ENCODE measurements around the gene TREH.

TREH gene

DNA sequence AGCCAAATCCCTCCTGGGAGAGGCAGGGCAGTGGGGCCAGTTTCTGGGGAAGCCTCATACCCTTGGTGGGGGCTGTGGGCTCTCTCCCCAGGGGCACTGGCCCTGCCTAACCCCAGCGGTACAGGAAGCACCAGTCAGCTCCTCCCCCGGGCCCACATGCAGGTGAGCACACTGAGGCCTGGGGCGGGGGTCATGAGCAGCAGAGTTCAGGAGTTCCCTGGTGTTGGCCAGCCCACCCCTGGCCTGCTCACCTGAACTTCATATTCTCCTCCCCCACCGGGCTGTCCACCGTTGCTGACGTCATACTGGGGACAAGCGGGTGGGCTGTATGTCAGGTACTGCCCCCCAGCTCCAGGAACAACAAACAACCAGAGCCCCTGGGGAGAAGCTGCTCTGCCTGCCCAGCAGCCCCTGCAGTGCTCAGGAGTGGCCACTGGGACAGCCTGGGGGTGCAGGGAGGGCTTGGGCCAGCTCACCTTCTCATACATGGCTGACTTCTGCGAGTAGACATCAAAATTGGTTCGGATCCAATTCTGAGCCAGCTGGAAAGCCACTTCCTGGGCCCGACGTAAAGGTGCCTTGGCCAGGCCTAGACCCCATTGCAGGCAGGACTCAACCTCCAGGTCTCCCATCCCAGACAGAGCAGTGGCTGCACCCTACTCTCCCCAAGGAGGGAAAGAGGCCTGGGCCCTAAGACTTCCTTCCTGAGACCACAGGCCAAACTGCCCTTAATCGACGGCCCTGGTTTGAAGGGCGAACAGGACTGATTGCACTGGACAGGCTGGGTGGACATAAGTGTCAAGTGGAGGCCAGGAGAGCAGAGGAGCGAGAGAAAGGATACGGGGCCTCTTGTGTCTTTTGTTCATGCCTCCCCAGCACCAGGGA is 20.8 kb downstream of the TREH start:
- TF ChIP-seq, protein P1, sequence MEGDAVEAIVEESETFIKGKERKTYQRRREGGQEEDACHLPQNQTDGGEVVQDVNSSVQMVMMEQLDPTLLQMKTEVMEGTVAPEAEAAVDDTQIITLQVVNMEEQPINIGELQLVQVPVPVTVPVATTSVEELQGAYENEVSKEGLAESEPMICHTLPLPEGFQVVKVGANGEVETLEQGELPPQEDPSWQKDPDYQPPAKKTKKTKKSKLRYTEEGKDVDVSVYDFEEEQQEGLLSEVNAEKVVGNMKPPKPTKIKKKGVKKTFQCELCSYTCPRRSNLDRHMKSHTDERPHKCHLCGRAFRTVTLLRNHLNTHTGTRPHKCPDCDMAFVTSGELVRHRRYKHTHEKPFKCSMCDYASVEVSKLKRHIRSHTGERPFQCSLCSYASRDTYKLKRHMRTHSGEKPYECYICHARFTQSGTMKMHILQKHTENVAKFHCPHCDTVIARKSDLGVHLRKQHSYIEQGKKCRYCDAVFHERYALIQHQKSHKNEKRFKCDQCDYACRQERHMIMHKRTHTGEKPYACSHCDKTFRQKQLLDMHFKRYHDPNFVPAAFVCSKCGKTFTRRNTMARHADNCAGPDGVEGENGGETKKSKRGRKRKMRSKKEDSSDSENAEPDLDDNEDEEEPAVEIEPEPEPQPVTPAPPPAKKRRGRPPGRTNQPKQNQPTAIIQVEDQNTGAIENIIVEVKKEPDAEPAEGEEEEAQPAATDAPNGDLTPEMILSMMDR (IDR thresholded peaks at IDR 0.05; ENCODE audit: borderline replicate concordance, control extremely low read depth, extremely low read depth, insufficient read depth, missing control alignments): no peak
- in situ Hi-C loops (cut with MboI; ENCODE audit: low sequenced_read_pairs, unreplicated experiment): no loop called here
- no peak for DNase-seq (ENCODE audit: low spot score)

DNA sequence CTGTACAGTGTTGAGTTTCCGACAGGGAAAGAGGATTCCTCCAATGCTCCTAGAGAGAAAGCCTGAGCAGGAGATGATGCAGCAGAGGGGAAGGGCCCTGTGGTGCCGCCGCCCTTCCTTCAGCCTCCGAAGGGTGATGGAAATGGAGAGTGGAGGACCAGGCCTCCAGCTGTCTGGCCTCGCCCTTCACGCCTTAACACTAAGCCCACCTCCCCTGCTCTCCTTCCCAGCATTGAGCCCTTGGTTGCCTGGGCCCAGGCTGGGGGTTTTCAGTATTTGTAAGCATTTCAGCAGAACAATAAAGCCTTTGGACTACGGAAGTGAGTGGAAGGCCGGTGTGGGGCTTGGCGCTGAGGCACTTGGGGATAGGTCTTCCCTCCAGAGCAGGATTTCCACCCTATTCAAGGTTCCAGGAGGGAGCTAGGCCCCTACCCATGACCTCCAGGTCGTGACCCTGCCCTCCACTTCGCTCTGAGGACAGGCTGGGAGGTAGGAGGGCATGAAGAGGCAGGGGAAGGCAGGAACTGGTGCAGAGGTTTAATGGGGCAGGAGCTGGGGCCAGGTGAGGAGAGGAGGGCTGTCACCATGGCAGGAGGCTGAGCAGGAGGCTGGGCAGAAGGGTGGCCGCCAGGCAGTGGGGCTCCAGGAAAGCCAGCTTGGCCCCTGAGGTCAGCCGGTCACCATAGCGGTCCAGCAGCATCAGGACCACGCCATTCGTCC is 21.6 kb downstream of the TREH start:
- TF ChIP-seq, protein P1 (IDR thresholded peaks at IDR 0.05; ENCODE audit: borderline replicate concordance, control extremely low read depth, extremely low read depth, insufficient read depth, missing control alignments): no peak
- DNase-seq (ENCODE audit: low spot score): no peak
- in situ Hi-C loops (cut with MboI; ENCODE audit: low sequenced_read_pairs, unreplicated experiment): no loop called here

DNA sequence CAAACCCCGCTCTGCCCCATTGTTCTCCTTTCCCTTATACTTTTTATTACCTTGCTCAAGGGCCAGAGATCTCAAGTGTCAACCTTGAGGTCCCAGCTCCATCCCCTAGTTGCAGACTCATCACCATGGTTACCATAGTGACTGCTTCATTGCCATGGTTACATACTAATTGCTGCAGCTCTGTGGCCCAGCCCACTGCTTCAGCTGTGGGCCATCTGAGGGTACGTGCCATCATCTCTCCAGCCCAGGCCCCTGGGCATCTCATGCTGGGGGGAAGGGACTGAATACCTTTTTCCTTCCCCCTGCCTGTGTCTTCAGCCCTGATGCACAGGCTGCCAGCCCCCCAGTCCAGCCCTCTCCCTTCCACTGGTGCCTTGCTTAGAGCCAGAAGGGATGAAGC is 22.2 kb downstream of the TREH start:
- TF ChIP-seq, protein P1 (IDR thresholded peaks at IDR 0.05; ENCODE audit: borderline replicate concordance, control extremely low read depth, extremely low read depth, insufficient read depth, missing control alignments): no peak
- in situ Hi-C loops (cut with MboI; ENCODE audit: low sequenced_read_pairs, unreplicated experiment): no loop called here
- DNase-seq (ENCODE audit: low spot score): no peak

DNA sequence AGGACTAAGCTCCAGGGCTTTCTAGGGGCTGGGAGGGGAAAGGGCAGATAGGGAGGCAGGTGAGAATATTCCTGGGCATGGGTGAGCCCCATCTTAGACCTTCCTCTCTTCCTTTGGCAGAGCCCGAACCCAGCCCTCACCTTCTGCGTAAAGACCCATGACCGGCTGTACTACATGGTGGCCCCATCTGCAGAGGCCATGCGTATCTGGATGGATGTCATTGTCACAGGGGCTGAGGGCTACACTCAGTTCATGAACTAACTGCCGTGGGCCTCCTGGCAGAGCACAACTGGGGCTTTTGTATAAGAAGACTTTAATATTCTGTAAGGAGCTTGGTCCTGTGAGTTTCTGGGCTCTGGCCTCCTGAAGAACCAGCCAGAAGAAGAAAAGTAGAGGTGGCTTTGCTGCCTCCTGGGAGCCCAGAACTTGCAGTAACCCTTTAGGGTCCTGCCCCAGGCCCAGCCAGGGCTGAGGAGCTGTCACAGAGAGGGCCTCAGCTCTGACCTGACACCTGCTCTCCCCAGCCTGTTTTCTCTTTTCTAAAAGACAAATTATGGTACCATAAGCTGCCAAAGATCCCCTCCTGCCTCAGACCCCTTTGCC is 22.8 kb downstream of the TREH start:
- TF ChIP-seq, protein P1 (IDR thresholded peaks at IDR 0.05; ENCODE audit: borderline replicate concordance, control extremely low read depth, extremely low read depth, insufficient read depth, missing control alignments): no peak
- in situ Hi-C loops (cut with MboI; ENCODE audit: low sequenced_read_pairs, unreplicated experiment): no loop called here
- no peak for DNase-seq (ENCODE audit: low spot score)

DNA sequence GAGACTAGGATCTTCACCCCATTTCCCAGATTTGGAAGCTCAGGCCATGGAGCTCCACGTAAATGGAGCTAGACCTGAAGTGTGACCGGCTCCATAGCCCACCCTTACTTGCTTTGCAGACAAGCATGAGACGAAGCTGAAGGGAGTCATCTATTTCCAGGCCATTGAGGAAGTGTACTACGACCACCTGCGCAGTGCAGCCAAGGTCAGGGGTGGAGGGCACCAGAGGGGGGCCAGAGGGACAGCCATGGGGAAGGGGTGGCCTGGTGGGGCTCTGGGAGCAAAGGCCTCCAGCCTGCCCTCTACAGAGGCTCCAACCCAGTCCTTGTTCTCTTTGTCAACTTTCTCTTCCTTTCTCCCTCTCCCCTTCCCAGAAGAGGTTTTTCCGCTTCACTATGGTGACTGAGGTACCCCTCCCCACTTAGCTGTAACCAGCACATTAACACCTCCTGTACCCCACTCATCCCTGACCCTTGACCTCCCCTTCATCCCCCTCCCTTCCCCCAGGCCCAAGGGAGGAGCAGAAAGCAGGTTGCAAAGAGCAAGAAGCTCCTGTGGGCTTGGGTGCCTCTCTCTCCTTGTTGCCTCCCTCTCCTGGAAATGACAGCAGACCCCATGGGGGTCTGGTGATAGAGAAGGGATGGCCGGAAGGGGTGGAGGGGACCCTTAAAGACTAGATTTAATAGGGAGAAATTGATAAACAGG is 23.8 kb downstream of the TREH start:
- TF ChIP-seq, protein P1 (IDR thresholded peaks at IDR 0.05; ENCODE audit: borderline replicate concordance, control extremely low read depth, extremely low read depth, insufficient read depth, missing control alignments): no peak
- in situ Hi-C loops (cut with MboI; ENCODE audit: low sequenced_read_pairs, unreplicated experiment): no loop called here
- DNase-seq (ENCODE audit: low spot score): no peak
